Measurements from ENCODE around the gene KCNIP1. TPM values are rescaled to one million over a fixed set of nuclear protein-coding genes. Genes with fewer than 3 reads are reported as not detected.

The KCNIP1 gene
- total RNA-seq, 1 donor from 2014 or later: 0.45 TPM

DNA sequence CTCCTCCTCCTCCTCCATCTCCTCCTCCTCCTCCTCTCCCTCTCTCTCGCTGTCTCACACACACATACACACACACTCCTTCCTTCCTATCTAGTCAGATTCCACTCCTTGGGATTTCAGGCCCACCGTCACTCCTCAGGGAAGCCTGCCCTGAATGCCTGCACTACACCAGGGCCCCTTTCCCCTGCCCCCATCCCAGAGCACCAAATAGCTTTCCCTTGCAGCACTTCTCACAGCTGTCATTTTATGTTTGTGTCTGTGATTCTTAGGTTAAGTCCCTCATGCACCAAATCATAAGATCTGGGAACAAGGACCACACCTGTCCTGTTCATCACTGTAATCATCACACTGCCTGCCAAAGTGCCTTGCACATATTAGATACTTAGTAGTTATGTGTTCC, 193.2 kb downstream of the KCNIP1 start:
- Mint-ChIP-seq H3K4me3 (ENCODE audit: unreplicated experiment) (no peak overlapping the region), H3K9me3 (ENCODE audit: unreplicated experiment) (no peaks in the 10 kb centered on the region), H3K27ac (ENCODE audit: unreplicated experiment) (no peak overlapping the region), H3K27me3 (ENCODE audit: low read depth, unreplicated experiment) (peaks cover 36% of the 10 kb centered on the region), H3K4me1 (ENCODE audit: low read depth, unreplicated experiment) (no peaks in the 10 kb centered on the region), H3K36me3 (ENCODE audit: low read depth, unreplicated experiment) (no peaks in the 10 kb centered on the region)
- FAIRE-seq (no peak), DNase-seq (ENCODE audit: low read depth) (no peak)
- peaks cover 4% of the 10 kb centered on the region for H3K27me3 ChIP-seq (ENCODE audit: insufficient read depth, low read length)
- no peaks in the 10 kb centered on the region for H3K4me1 ChIP-seq (ENCODE audit: insufficient read depth, low read length)
- H2AFZ ChIP-seq (ENCODE audit: low read depth, low read length): no peak overlapping the region
- H4K20me1 ChIP-seq (ENCODE audit: insufficient read depth, low read length): no peaks in the 10 kb centered on the region
- H3K9me3 ChIP-seq (ENCODE audit: insufficient read depth, low read depth, low read length): no peaks in the 10 kb centered on the region
- H3K36me3 ChIP-seq (ENCODE audit: insufficient read depth, low read length): no peaks in the 10 kb centered on the region
- no peaks in the 10 kb centered on the region for H3K79me2 ChIP-seq (ENCODE audit: insufficient read depth, low read length)
- TF ChIP-seq, protein P1, sequence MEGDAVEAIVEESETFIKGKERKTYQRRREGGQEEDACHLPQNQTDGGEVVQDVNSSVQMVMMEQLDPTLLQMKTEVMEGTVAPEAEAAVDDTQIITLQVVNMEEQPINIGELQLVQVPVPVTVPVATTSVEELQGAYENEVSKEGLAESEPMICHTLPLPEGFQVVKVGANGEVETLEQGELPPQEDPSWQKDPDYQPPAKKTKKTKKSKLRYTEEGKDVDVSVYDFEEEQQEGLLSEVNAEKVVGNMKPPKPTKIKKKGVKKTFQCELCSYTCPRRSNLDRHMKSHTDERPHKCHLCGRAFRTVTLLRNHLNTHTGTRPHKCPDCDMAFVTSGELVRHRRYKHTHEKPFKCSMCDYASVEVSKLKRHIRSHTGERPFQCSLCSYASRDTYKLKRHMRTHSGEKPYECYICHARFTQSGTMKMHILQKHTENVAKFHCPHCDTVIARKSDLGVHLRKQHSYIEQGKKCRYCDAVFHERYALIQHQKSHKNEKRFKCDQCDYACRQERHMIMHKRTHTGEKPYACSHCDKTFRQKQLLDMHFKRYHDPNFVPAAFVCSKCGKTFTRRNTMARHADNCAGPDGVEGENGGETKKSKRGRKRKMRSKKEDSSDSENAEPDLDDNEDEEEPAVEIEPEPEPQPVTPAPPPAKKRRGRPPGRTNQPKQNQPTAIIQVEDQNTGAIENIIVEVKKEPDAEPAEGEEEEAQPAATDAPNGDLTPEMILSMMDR (IDR thresholded peaks at IDR 0.05; ENCODE audit: insufficient read depth, low read depth, low read length): no peak
- no peak for TF ChIP-seq EZH2 (IDR thresholded peaks at IDR 0.05; ENCODE audit: insufficient read depth, low read length)
- H3K9ac ChIP-seq (ENCODE audit: low read length): no peak overlapping the region
- H3K4me3 ChIP-seq (ENCODE audit: insufficient read depth, low read depth, low read length): no peak overlapping the region
- no peak overlapping the region for H3K4me2 ChIP-seq (ENCODE audit: low read length)
- H3K27ac ChIP-seq (ENCODE audit: low read depth, low read length): no peak overlapping the region

DNA sequence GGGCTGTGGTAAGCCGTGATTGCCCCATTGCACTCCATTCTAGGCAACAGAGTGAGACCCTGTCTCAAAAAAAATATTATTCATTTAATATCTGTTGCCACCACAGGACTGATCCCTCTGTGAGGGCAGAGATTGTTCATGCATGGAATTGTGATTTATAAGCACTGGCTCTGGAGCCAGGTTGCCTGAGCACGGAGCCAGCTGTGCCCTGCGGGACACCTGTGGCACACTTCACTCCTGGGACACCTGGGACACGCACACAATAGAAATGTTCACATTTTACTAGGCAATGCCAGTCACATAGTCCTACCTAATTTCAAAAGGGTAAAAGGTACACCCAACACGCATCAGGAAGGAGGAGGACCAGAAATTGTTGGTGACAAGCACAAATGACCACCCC, 196.7 kb downstream of the KCNIP1 start:
- Histone ChIP-seq H4K20me1 (ENCODE audit: insufficient read depth, low read length) (no peaks in the 10 kb centered on the region), H3K4me1 (ENCODE audit: insufficient read depth, low read length) (no peaks in the 10 kb centered on the region), H2AFZ (ENCODE audit: low read depth, low read length) (no peak overlapping the region), H3K9ac (ENCODE audit: low read length) (no peak overlapping the region), H3K27me3 (ENCODE audit: insufficient read depth, low read length) (no peaks in the 10 kb centered on the region), H3K27ac (ENCODE audit: low read depth, low read length) (no peak overlapping the region), H3K36me3 (ENCODE audit: insufficient read depth, low read length) (no peaks in the 10 kb centered on the region), H3K79me2 (ENCODE audit: insufficient read depth, low read length) (no peaks in the 10 kb centered on the region), H3K4me2 (ENCODE audit: low read length) (no peak overlapping the region), H3K4me3 (ENCODE audit: insufficient read depth, low read depth, low read length) (no peak overlapping the region), H3K9me3 (ENCODE audit: insufficient read depth, low read depth, low read length) (no peaks in the 10 kb centered on the region)
- Mint-ChIP-seq H3K27me3 (ENCODE audit: low read depth, unreplicated experiment) (peaks cover 31% of the 10 kb centered on the region), H3K36me3 (ENCODE audit: low read depth, unreplicated experiment) (no peaks in the 10 kb centered on the region), H3K4me1 (ENCODE audit: low read depth, unreplicated experiment) (no peaks in the 10 kb centered on the region), H3K9me3 (ENCODE audit: unreplicated experiment) (no peaks in the 10 kb centered on the region), H3K27ac (ENCODE audit: unreplicated experiment) (no peak overlapping the region), H3K4me3 (ENCODE audit: unreplicated experiment) (no peak overlapping the region)
- no peak for TF ChIP-seq EZH2 (IDR thresholded peaks at IDR 0.05; ENCODE audit: insufficient read depth, low read length)
- TF ChIP-seq, protein P1 (IDR thresholded peaks at IDR 0.05; ENCODE audit: insufficient read depth, low read depth, low read length): no peak
- DNase-seq (ENCODE audit: low read depth) (no peak), FAIRE-seq (no peak)

GRCh38 chr5:170701334-170701733, 197.5 kb downstream of the KCNIP1 start:
- no peaks in the 10 kb centered on the region for H3K9me3 Mint-ChIP-seq (ENCODE audit: unreplicated experiment)
- H3K4me1 Mint-ChIP-seq (ENCODE audit: low read depth, unreplicated experiment): no peaks in the 10 kb centered on the region
- H3K27ac Mint-ChIP-seq (ENCODE audit: unreplicated experiment): no peak overlapping the region
- no peaks in the 10 kb centered on the region for H3K9me3 ChIP-seq (ENCODE audit: insufficient read depth, low read depth, low read length)
- H2AFZ ChIP-seq (ENCODE audit: low read depth, low read length): no peak overlapping the region
- FAIRE-seq (no peak), DNase-seq (ENCODE audit: low read depth) (no peak)
- H3K36me3 Mint-ChIP-seq (ENCODE audit: low read depth, unreplicated experiment): no peaks in the 10 kb centered on the region
- H3K36me3 ChIP-seq (ENCODE audit: insufficient read depth, low read length): no peaks in the 10 kb centered on the region
- H3K4me2 ChIP-seq (ENCODE audit: low read length): no peak overlapping the region
- no peaks in the 10 kb centered on the region for H4K20me1 ChIP-seq (ENCODE audit: insufficient read depth, low read length)
- H3K79me2 ChIP-seq (ENCODE audit: insufficient read depth, low read length): no peaks in the 10 kb centered on the region
- TF ChIP-seq, protein P1 (IDR thresholded peaks at IDR 0.05; ENCODE audit: insufficient read depth, low read depth, low read length): no peak
- TF ChIP-seq EZH2 (IDR thresholded peaks at IDR 0.05; ENCODE audit: insufficient read depth, low read length): no peak
- H3K4me3 ChIP-seq (ENCODE audit: insufficient read depth, low read depth, low read length): no peak overlapping the region
- no peaks in the 10 kb centered on the region for H3K27me3 ChIP-seq (ENCODE audit: insufficient read depth, low read length)
- no peak overlapping the region for H3K9ac ChIP-seq (ENCODE audit: low read length)
- peaks cover 32% of the 10 kb centered on the region for H3K27me3 Mint-ChIP-seq (ENCODE audit: low read depth, unreplicated experiment)
- no peaks in the 10 kb centered on the region for H3K4me1 ChIP-seq (ENCODE audit: insufficient read depth, low read length)
- H3K27ac ChIP-seq (ENCODE audit: low read depth, low read length): no peak overlapping the region
- H3K4me3 Mint-ChIP-seq (ENCODE audit: unreplicated experiment): no peak overlapping the region
